Measurements from ENCODE around the gene ITCH. TPM values are rescaled to one million over a fixed set of nuclear protein-coding genes. Genes with fewer than 3 reads are reported as not detected.

The ITCH gene
- total RNA-seq, 1 experiment from 2014 or later = 44.4 TPM

DNA sequence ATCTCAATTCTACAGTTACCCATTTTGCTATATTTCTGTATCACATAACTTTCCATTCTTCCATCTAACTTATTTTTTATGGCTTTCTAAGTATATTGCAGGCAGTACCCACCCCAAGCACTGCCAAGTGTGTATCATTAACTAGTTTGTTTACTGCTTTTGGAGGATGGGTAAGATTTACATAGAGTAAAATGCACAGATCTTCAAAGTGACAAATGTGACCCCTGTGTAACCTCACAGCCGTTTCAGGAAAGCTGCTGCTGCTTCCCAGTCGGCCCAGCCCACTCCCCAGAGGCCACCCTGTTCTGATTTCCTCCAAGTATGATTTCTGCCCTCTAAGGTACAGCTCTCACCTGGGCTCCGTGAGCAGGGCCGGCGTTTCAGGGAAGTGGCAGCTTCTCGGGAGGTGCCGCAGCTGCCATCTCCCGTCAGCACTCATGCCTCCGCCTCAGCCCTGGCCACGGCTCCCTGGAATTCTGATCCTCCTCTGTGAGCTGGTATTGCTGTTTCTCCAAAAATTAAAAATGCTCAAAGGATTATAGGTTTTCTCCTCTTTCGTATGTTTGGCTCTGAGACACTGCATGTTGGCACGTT is 180.5 kb downstream of the ITCH start:
- no peak for DNase-seq (ENCODE audit: low read depth, low spot score)
- in situ Hi-C loops (cut with HindIII; ENCODE audit: low pct_unique_long_range_greater_than_20kb, low sequenced_read_pairs) = no loop called here

DNA sequence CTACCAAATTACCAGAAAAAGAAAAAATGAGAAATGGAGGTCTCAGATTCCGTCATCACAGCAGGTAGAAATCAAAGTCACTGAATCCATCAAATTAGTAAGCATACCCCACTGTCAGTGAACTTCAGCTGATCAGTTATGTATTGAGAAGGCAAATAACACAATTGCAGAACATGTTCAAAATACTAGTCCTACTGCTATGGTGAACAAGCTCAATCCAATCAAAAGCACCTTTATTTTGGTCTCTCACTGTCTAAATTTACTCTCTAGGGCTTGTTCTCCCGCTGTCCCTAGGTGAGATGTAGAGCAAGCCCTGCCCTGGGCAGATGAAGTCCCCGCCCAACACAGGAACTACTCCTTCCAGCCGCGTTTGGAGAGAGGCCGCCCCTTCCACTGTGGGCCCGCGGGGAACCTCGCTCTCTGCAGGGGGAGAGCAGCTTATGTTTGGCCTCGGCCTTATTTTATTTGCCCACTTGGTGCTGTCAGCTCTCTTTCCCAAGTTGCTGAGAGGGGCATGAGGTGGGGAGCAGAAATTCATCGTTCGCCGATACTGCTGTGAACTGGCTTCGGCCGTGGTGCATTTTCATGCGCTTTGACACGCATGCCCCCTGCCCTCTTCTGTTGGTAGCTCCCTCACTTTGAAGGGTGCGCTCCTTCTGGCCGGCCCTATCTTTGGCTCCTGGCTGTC is 181.2 kb downstream of the ITCH start:
- no peak for DNase-seq (ENCODE audit: low read depth, low spot score)
- in situ Hi-C loops (cut with HindIII; ENCODE audit: low pct_unique_long_range_greater_than_20kb, low sequenced_read_pairs) = no loop called here

DNA sequence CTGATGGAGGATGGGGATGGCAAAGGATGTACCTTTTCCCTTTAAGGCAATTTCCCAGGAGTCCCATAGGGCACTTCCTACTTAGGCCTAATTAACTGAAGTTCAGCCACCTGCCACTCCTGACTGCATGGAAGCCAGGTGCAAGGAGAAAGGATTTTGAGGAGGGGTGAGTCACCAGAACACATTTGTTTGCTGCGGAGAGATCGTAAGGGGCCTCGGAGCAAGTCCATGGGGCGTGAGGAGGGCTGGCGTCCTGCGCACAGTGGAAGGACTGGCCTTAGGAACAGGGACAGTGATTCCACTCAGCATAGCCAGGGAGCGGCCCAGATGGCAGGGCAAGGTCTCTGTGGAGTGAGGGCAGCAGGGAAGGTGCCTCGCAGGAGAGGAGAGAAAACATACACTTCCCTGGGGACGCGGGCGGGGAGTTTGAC is 183.7 kb downstream of the ITCH start:
- in situ Hi-C loops (cut with HindIII; ENCODE audit: low pct_unique_long_range_greater_than_20kb, low sequenced_read_pairs) = no loop called here

DNA sequence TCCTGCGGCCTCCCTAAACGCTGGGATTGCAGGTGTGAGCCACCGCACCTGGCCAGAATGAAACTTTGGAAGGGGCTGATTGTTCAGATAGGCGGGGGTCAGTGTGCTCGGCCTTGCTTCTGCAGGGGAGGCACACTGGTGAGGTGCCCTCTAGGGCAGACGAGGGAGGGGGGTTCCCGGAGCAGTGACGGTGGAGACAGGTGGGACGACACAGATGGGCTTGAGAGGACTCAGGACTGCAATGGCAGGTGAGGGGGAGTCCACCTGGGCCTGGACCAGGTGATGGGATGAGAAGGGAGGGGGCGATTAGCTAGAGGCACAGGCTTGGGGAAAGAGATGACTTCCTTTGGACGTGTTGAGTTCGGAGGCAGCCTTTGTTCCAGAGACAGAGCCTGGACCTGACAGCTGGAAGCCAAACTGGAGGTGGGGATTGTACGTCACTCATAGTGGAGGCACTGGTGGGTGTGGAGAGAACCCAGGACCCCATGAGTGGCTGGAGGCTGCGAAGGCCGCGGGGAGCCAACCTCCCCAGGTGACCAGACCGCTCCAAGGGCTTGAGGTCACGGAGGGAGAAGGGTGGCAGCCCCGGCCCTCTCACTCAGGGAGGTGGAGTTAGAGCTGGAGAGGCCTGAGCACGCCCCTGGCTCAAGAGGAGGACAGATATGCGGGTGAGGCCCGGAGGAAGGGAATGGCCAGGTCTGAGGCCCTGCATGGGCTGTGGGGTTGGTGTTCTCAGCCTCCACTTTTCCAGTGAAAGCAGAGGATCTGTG is 185.0 kb downstream of the ITCH start:
- in situ Hi-C loops (cut with HindIII; ENCODE audit: low pct_unique_long_range_greater_than_20kb, low sequenced_read_pairs) = no loop called here
- no peak for DNase-seq (ENCODE audit: low read depth, low spot score)

More for the DNA sequence above, 183.7 kb downstream of the ITCH start:
- no peak for DNase-seq (ENCODE audit: low read depth, low spot score)

DNA sequence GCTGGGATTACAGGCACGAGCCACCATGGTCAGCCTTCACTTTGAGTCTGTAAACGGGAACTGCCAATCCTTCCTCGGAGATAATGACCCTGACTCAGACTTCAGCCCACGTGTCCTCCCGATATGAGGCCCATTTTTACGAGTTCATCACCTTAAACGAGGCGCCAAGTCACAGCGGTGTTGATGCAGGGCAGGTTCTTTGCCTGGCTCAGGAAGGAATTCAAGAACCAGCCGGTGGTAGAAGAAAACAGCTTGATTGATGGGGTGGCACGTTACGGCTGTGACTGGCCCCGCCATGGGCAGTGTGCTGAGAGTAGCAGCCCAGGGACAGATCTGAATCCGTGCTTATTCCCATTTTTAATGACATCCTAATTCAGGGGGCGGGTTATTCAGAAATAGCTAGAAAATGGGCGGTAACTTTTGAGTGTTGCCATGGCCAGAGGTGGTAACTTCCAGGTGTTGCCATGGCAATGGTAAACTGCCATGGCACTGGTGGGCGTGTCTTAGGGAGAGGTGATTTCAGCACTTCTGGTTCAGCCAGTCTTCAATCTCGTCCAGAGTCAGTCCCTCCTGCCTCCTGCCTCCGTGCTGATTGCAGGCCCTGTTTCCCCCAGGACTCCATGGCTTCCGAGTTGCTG is 186.3 kb downstream of the ITCH start:
- in situ Hi-C loops (cut with HindIII; ENCODE audit: low pct_unique_long_range_greater_than_20kb, low sequenced_read_pairs) = no loop called here
- peak; percentile 42 for DNase-seq (ENCODE audit: low read depth, low spot score)

DNA sequence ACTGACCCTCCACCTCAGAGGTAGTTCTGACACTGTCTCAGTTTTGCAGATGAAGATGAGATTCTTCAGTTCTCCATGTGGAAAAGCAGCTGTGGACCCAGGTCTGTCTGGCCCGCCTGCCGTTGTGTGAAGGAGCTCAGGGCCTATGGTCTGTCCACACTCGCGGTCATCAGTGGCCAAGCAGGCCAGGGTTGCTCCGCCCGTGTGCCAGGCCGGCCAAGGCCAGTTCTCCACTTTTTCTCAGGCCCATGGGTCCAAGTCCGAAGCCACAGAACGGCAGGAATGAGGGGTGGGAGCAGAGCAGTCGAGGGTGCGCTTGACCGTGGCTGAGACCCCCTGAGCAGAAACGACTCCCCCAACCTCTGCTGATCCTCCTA is 186.8 kb downstream of the ITCH start:
- no peak for DNase-seq (ENCODE audit: low read depth, low spot score)
- in situ Hi-C loops (cut with HindIII; ENCODE audit: low pct_unique_long_range_greater_than_20kb, low sequenced_read_pairs) = no loop called here

DNA sequence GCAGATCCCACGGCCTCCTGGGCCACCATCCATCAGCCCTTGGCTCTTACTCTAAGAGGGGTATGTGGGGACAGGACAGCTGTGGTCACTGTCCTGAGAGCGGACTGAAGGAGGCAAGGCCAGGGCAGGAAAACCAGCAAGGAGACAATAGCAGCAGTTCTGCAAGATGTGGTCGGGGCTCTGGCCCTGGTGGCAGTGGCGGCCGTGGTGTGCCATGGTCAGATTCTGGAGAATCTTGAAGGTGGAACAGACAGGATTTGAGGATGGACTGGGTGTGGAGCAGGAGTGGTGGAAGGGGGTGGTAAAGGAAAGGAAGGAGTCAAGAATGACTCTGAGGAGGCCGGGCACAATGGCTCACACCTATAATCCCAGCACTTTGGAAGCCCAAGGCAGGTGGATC is 189.5 kb downstream of the ITCH start:
- in situ Hi-C loops (cut with HindIII; ENCODE audit: low pct_unique_long_range_greater_than_20kb, low sequenced_read_pairs) = no loop called here
- no peak for DNase-seq (ENCODE audit: low read depth, low spot score)

DNA sequence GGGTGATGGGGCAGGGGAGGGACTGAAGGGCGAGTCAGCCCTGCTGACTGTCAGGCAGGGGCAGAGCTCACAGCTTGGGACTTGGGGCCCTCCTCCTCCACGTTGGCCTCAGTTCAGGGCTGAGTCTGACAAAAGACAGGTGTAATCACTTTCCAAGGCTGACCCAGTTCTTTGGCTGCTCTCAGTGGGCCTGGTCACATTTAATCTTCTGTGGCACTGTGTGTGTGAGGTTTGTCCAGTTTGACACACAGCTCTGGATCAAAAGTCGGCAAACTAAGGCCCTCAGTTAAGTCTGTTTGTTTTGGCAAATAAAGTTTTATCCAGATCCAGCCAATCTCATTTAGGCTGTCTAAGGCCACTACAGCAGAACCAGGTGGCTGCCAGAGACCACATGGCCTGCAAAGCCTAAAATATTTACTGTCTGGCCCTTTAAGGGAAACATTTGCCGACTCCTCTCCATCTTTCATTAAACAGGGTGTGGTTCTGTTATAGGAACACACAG is 190.3 kb downstream of the ITCH start:
- in situ Hi-C loops (cut with HindIII; ENCODE audit: low pct_unique_long_range_greater_than_20kb, low sequenced_read_pairs) = no loop called here
- no peak for DNase-seq (ENCODE audit: low read depth, low spot score)

DNA sequence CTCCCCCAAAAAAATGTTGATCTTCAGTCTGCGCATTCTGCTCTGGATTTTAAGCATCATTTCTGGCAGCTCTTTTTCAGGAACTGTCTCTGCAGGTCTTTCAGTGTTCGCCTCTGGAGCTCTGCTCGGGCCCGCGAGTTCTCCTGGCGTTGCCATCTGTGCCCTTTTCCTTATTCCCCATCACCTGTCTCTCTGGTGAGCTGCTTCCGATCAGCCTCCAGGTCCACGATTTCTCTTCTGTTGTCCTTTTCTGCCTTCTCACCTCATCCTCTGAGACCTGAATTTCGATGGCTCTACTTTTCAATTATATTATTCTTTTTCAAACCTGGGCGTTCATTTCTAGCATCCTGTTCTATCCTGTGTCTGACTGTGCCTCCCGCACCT is 194.9 kb downstream of the ITCH start:
- in situ Hi-C loops (cut with HindIII; ENCODE audit: low pct_unique_long_range_greater_than_20kb, low sequenced_read_pairs) = no loop called here
- DNase-seq (ENCODE audit: low read depth, low spot score) = no peak

DNA sequence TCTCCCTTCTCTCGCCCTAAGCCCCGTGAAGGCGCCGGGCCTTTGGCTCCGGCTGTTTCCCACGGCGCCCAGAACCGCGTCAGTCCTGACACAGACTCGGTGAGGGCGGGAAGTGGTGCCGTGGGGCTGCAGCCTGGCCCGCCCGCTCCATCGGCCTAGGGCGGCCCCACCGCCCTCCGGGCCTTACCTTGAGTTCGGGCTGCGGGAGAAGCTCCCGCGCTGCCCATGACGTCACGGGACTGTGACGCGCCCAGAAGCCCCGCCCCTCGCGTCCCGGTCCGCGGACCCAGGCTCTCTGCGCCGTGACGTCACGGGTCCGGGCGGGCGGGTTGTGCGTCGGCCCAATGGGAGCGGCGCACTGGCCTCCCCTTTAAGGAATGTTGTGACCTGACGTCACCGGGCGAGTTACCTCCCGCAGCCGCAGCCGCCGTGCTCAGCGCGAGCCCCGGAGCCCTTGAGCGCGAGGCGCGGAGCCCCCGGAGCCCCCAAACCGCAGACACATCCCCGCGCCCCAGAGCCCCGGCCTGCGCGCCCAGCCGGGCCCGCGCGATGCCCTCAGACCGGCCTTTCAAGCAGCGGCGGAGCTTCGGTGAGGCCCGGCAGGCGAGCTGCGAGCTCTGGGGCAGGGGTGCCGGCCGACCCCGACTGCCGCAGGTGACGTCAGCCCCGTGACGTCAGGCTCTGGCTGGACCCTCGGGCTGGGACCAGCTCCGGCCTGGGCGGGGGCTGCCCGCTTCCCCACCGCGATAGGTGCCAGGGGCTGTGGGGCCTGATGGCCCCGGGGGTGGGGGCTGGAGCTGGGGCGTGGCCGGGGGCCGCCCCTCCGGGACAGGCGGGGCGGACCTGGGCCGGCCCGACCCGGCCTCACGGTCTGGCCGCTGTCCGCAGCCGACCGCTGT is 195.5 kb downstream of the ITCH start, which contains the start of gene MAP1LC3A:
MAP1LC3A (plus strand) TSS at position 399 of the 899 bp plus-strand sequence; CDS start at position 550, 151 bp downstream.
- DNase-seq (ENCODE audit: low read depth, low spot score) = no peak
- in situ Hi-C loops (cut with HindIII; ENCODE audit: low pct_unique_long_range_greater_than_20kb, low sequenced_read_pairs) = no loop called here

DNA sequence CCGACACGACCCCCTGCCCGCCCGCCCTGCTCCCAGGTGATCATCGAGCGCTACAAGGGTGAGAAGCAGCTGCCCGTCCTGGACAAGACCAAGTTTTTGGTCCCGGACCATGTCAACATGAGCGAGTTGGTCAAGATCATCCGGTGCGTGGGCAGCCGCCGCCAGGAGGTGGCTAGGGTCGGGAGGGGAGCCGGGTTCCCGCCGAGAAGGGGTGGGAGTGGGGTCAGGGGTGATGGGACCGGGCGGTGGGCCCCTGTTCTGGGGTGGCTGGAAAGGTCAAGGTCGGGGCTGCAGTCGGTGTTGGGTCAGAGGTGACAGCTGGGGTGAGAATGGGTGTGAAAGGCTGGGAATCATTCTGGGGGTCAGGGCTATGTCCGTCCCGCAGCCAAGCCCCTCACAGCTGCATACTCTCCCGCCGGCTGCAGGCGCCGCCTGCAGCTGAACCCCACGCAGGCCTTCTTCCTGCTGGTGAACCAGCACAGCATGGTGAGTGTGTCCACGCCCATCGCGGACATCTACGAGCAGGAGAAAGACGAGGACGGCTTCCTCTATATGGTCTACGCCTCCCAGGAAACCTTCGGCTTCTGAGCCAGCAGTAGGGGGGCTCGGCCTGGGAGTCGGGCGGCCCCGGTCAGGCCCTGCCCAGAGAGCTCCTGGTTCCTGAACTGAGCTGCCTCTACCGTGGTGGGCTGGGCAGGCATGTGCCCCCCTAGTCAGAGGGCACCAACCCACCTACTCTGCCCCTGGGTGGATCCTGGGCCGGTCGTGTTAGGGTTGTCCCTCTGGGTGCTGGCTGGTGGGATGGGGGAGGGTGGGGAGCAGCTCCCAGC is 196.5 kb downstream of the ITCH start:
- no peak for DNase-seq (ENCODE audit: low read depth, low spot score)
- in situ Hi-C loops (cut with HindIII; ENCODE audit: low pct_unique_long_range_greater_than_20kb, low sequenced_read_pairs) = no loop called here

DNA sequence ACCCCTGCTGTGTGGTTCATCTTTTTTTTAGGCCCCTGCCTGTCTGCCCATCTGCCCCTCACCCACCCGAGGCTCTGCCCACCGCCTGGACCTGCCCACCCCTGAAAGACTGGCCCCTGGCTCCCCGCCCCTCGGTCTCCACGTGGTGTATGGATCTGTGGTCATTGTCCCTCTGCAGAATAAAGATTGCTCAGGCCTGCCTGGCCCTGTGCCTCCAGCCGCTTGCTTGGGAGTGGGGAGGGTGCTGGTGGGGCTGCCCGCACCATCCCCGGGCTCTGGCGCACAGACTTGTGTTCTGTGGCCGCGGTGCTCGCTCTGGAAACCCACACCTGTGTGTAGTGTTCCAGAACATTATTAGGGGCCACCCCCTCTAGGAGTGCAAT is 197.1 kb downstream of the ITCH start:
- DNase-seq (ENCODE audit: low read depth, low spot score) = no peak
- in situ Hi-C loops (cut with HindIII; ENCODE audit: low pct_unique_long_range_greater_than_20kb, low sequenced_read_pairs) = no loop called here

DNA sequence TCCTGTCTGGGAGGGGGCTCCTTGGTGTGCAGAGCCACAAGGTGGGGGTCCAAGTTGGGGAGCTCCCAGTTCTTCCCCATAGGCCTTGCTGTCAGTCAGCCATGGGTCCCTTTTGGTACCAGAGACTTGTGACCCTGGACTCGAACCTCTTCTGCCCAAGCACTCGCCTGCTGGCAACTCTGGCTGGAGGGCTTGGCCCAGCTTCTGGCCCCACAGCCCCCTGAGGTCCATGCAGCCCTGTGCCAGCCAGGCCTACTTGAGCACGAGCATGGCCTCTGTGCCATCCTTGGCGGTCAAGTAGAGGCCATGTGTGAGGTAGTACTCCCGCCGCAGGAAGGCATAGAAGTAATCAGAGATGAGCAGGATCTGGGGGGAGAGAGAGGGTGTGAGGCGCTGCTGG is 197.5 kb downstream of the ITCH start:
- no peak for DNase-seq (ENCODE audit: low read depth, low spot score)
- in situ Hi-C loops (cut with HindIII; ENCODE audit: low pct_unique_long_range_greater_than_20kb, low sequenced_read_pairs) = no loop called here
